NCI-H128 (cell line): Measurements from ENCODE around the gene CDC37.
A peak's percentile ranks its signal among the peaks of the same experiment; 100 is the strongest.
"Not testable (repeated sequence)": the region's sequence is repeated elsewhere in the genome, so short reads cannot be mapped to it uniquely, and the experiment has no call there.

Experiments used
- DNase-seq: peaks from one replicate; lab custom pipeline; 2025; ENCODE audit not compliant: unreplicated experiment; lab: John Stamatoyannopoulos, UW

Gene CDC37

DNA sequence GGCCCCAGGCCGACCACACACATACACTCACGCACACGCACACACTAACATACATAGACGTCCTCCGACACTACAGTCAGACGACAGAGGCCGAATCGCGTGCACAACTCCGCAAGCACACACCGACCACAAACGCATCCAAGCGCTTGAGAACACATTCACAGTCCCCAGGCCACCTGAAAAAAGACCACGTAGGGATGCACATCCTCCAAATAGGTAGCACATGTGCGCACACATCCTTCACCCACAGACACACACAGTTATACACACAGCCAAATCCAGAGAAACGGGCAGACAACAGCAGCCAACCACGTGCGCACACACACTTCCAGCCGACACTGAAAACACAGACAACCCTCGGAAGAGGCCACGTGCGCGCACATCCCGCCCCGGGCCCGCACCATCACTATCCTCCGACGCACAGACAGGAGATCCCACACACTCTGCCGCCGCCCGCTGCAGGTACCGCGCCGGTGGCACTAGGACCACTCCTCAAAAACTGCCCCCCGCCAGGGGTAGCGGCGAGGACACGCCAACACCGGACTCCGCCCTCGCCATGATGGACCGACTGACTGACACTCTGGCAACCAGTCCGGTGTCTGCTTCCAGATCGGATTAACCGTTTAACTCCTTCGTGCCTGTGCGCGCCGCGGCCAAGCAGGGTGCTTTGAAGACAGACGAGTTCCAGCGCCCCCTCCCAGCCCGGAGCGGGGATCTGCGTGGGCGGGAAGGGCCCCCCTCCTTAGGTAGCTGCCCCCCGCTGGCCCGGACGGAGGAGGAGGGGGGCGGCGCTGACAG lies 16.5 kb upstream of the CDC37 start:
- no peak for DNase-seq

DNA sequence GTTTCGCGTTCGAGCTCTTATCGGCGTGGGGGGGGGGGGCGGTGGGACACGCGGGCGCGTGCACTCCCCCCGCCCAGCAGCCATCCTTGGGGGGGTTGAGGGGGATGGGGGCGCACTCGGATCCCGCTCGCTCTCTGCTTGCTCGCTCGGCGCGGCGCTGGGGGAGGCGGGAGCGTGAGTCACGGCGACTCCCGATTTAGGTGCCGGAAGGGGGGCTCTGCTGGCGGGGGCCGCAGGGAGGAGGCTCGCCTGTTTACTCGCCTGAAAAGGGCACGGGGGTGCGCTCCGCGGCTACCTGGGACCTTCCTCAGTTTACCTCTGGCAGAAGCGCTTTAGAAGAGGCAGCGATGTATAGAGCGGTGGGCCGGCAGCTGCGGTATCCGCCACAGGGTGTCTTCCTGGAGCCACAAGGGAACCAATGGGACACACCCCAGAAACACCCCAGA lies 15.9 kb upstream of the CDC37 start:
- no peak for DNase-seq

- DNase-seq, result no peak
These were observed 15.3 kb upstream of the CDC37 start for GRCh38 chr19:10418485-10419199.

DNA sequence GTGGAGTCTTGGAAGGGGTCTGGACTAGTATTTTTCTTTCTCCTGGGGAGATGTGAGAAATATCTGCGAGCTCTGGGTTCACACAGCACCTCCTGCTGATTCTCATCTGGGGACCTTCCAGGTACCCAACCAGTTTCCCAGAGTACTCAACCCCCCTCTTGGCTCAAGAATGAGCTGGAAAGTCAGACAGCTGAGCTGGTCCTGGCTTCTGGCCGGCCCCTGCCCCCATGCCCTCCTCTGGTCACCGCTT lies 14.8 kb upstream of the CDC37 start:
- DNase-seq, result no peak

DNA sequence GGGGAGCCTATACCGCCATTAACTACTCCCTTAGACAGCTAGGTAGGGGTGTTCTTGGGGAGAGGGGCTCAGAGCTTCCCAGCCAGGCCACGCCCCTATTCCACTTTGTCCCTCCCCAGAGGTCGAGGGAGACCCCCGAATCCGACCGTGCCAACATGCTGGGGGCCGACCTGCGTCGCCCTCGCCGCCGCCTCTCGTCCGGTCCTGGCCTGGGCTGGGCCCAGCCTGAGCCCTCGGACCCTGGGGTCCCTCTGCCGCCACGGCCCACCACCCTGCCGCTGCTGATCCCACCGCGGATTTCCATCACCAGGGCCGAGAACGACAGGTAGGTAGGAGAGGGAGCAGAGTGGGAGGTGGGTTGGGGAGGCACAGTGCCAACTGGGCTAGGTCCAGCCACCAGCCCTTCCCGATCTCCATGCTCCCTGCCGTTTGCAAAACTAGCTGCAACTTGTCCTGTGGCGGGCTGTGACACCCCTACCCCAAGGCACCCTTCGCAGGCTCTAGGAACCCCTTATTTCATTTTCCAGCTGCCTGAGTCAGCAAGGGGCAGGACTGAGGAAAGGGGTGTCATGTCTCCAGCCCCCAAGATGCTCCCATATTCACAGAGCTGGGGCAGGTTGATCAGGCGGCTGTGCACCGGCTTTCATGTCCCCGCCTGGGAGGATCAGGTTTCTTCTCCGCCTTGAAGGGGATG lies 14.3 kb upstream of the CDC37 start:
- DNase-seq, result no peak

DNA sequence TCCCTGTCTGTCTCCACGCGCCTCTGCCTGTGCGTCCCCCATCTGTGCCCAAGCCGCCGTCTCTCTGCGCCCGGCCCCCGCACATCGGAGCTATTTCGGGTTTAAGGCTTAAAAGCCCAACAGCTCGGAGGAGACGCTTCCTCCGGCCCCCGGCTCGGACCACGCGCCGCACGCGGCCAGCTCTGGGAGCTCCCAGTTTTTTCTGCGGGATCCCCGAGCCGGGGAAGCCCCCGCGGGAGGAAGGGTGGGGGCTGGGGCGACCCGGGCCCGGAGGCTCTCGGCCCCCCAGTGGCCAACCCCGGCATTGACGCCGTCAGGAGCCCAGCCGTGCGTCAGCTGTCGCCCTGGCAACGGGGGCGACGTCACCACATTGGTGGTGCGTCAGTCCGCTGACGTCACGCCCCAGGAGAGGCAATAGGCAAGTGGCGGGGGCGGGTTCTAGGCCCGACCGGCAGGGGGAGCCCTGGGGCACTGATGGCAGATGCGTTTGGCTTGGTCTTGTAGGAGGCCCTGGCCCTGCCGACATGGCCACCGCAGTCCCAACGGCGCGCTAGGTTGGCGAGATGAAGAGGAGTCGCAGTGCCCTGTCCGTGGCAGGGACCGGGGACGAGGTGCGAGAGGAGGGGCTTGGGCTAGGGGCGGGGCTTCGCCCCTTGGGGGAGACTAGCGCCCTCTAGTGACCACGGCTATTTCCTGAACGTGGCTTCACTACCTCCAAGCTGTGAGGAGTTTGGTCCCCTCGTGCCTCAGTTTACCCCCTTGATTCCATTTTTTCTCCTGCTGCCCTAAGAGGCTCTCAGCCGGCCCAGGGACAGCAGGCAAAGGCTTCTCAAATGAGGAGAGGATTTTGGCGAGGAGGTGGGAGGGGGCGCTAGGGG lies 13.3 kb upstream of the CDC37 start:
- peak; percentile 34 for DNase-seq

DNA sequence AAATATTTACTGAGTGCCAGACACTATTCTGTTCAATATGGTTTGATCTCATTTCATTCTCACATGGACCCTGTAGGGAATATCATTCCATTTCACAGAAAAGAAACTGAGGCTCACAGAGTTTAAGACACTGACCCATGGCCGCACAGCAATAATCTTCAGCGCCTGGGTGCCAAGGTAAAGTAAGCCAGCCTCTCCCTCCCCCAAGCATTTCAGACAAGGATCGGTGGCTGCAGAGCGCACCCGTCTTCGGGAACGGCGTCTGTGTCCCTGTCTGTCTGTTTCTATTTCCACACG lies 12.7 kb upstream of the CDC37 start:
- no peak for DNase-seq

GRCh38 chr19:10412257-10412977 lies 9.1 kb upstream of the CDC37 start:
- no peak for DNase-seq

- DNase-seq, result not testable (repeated sequence)
These were observed 7.9 kb upstream of the CDC37 start for GRCh38 chr19:10411224-10411623.

GRCh38 chr19:10408511-10409283 lies 5.4 kb upstream of the CDC37 start:
- no peak for DNase-seq

- no peak for DNase-seq
These were observed 3.8 kb upstream of the CDC37 start for GRCh38 chr19:10407096-10407495.

DNA sequence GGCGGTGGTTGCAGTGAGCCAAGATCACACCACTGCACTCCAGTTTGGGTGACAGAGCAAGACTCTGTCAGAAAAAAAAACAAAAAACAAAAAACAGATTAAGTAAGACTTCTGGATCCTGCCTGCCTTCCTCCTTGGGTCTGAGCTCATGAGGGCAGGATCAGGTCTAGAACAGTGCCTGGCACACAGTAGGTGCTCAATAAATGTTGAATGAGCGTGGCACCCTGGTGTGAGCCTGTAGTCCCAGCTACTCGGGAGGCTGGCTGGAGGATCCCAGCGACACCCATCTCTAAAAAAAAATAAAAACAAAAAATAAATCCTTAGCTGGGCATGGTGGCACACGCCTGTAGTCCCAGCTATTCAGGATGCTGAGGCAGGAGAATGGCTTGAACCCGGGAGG lies 2.8 kb upstream of the CDC37 start:
- DNase-seq, result no peak

GRCh38 chr19:10404888-10405820 lies 1.8 kb upstream of the CDC37 start:
- no peak for DNase-seq

GRCh38 chr19:10402441-10403038 lies 802 bp downstream of the CDC37 start:
- DNase-seq, result no peak

DNA sequence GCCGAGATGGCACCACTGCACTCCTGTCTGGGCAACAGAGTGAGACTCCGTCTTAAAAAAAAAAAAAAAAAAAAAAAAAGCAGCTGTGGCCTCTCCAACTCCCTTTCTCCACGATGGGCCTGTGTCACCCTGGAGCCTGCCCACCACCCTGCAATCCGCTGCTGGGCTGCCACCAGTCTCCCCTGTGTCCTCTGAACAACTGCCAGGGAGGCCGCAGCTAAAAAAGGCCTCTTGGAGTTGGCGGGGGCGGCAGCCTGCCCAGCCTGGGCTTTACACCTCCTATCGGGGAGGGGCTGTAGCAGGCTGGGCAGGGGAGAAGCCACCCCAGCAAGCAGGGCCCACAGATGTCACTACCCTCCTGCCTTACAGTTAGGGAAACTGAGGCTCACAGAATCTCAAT lies 3.5 kb downstream of the CDC37 start:
- DNase-seq, result no peak

DNA sequence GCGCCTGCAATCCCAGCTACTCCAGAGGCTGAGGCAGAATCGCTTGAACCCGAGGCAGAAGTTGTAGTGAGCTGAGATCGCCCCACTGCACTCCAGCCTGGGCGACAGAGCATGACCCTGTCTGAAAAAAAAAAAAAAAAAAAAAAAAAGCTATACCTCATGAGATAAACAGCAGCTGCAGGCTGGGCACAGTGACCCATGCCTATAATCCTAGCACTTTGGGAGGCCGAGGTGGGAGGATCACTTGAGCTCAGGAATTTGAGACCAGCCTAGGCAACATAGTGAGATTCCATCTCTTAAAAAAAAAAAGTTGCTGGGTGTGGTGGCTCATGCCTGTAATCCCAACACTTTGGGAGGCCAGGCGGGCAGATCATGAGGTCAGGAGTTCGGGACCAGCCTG lies 4.0 kb downstream of the CDC37 start:
- not testable (repeated sequence) for DNase-seq

DNA sequence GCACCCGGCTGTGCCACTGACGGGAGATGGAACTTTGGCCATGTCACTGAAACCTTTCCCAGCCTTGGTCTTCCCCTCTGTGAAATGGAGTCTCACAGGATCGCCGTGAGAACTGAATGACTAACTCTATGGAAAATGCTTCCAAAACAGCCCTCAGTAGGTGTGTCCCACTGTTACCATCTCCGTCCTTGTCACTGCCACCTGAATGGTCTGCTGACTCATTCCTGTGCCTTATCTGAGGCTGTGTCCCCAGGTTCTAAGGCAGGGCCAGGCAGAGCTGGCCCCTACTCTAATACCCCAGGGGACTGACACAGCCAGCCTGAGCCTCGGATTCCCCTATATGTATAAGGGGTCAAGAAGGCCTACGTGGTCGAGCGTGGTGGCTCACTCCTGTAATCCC lies 4.5 kb downstream of the CDC37 start:
- DNase-seq, result no peak

GRCh38 chr19:10395917-10396316 lies 7.4 kb downstream of the CDC37 start:
- no peak for DNase-seq

GRCh38 chr19:10395436-10395835 lies 7.9 kb downstream of the CDC37 start:
- no peak for DNase-seq
